ENCODE data around the gene IQCN.

- TF ChIP-seq CTCF (conservative IDR thresholded peaks at IDR 0.05; ENCODE audit: low read depth, low read length) (no peak), POLR2A (IDR thresholded peaks at IDR 0.05; ENCODE audit: low read depth, low read length) (no peak), RAD21 (IDR thresholded peaks at IDR 0.05; ENCODE audit: low read length) (no peak), CEBPB (IDR thresholded peaks at IDR 0.05; ENCODE audit: low read depth, low read length) (no peak), MXI1 (IDR thresholded peaks at IDR 0.05; ENCODE audit: borderline replicate concordance, low read depth, low read length) (no peak)
- TF ChIP-seq, protein P1, sequence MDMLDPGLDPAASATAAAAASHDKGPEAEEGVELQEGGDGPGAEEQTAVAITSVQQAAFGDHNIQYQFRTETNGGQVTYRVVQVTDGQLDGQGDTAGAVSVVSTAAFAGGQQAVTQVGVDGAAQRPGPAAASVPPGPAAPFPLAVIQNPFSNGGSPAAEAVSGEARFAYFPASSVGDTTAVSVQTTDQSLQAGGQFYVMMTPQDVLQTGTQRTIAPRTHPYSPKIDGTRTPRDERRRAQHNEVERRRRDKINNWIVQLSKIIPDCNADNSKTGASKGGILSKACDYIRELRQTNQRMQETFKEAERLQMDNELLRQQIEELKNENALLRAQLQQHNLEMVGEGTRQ (IDR thresholded peaks at IDR 0.05; ENCODE audit: low read depth, low read length) = no peak
- TF ChIP-seq, protein P2, sequence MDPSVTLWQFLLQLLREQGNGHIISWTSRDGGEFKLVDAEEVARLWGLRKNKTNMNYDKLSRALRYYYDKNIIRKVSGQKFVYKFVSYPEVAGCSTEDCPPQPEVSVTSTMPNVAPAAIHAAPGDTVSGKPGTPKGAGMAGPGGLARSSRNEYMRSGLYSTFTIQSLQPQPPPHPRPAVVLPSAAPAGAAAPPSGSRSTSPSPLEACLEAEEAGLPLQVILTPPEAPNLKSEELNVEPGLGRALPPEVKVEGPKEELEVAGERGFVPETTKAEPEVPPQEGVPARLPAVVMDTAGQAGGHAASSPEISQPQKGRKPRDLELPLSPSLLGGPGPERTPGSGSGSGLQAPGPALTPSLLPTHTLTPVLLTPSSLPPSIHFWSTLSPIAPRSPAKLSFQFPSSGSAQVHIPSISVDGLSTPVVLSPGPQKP (IDR thresholded peaks at IDR 0.05; ENCODE audit: borderline replicate concordance, low read depth, low read length) = no peak
Measured at GRCh38 chr19:18294467-18294864, 20.2 kb upstream of the IQCN start.

Measured in IMR-90 (cell line).